HepG2 (cell line): ENCODE data around the gene NAIF1.

Experiments used
- FOXK1 ChIP-seq: sonication (generic); formaldehyde crosslinking; IDR thresholded peaks from 2 replicates; pipeline ENCODE4 v1.4.0; 2020; ENCODE audit warnings: low read depth, missing genetic modification reagents, borderline replicate concordance
- TRIM24 ChIP-seq: sonication (generic); formaldehyde crosslinking; IDR thresholded peaks from 2 replicates; pipeline ENCODE4 v1.8.0; 2022; ENCODE audit warnings: mild to moderate bottlenecking, missing genetic modification reagents
- ZBTB8A ChIP-seq: sonication (generic); formaldehyde crosslinking; IDR thresholded peaks from 2 replicates; pipeline ENCODE4 v1.4.0; 2020; ENCODE audit warnings: mild to moderate bottlenecking, low read depth, missing genetic modification reagents, borderline replicate concordance

- TF ChIP-seq TRIM24 (CRISPR knock-in tag): no peak
- TF ChIP-seq ZBTB8A: no peak
- TF ChIP-seq FOXK1: no peak
Measured at GRCh38 chr9:128051932-128052709, 15.0 kb downstream of the NAIF1 start.
